ENCODE measurements around the gene SEMA6A.

SEMA6A gene

GRCh38 chr5:116571568-116572349 lies 2.9 kb downstream of the SEMA6A start:
- Mint-ChIP-seq H3K4me3 (no peak overlapping the region), H3K36me3 (no peaks in the 10 kb centered on the region), H3K9me3 (no peaks in the 10 kb centered on the region), H3K27me3 (peaks cover 62% of the 10 kb centered on the region), H3K4me1 (peaks cover 25% of the 10 kb centered on the region), H3K27ac (no peak overlapping the region)
- no peak for DNase-seq
- CTCF ChIA-PET = no interaction called here

- H3K27me3 Mint-ChIP-seq = peaks cover 45% of the 10 kb centered on the region
These were observed 4.6 kb downstream of the SEMA6A start for GRCh38 chr5:116569999-116570398.

GRCh38 chr5:116567106-116567505 lies 7.5 kb downstream of the SEMA6A start:
- no peaks in the 10 kb centered on the region for H3K9me3 Mint-ChIP-seq
- CTCF ChIA-PET = interaction anchor here (0.9 kb wide), 1 partner anchor 9 kb away, joined by 3 read pairs; no protein-coding TSS in a partner anchor

More at GRCh38 chr5:116569999-116570398, 4.6 kb downstream of the SEMA6A start:
- CTCF ChIA-PET = no interaction called here
- Mint-ChIP-seq H3K9me3 (no peaks in the 10 kb centered on the region), H3K4me1 (peaks cover 14% of the 10 kb centered on the region), H3K4me3 (no peak overlapping the region), H3K27ac (no peak overlapping the region), H3K36me3 (no peaks in the 10 kb centered on the region)
- DNase-seq = no peak

GRCh38 chr5:116566251-116566650 lies 8.4 kb downstream of the SEMA6A start:
- no peaks in the 10 kb centered on the region for H3K36me3 Mint-ChIP-seq
- CTCF ChIA-PET = interaction anchor here (0.9 kb wide), 1 partner anchor 10 kb away, joined by 3 read pairs; no protein-coding TSS in a partner anchor
- H3K27me3 Mint-ChIP-seq = peaks cover 13% of the 10 kb centered on the region
- no peak for DNase-seq
- H3K9me3 Mint-ChIP-seq = no peaks in the 10 kb centered on the region
- H3K4me1 Mint-ChIP-seq = no peaks in the 10 kb centered on the region
- H3K27ac Mint-ChIP-seq = no peak overlapping the region
- H3K4me3 Mint-ChIP-seq = no peak overlapping the region

More at GRCh38 chr5:116567106-116567505, 7.5 kb downstream of the SEMA6A start:
- Mint-ChIP-seq H3K36me3 (no peaks in the 10 kb centered on the region), H3K4me3 (no peak overlapping the region), H3K27ac (no peak overlapping the region), H3K27me3 (peaks cover 17% of the 10 kb centered on the region), H3K4me1 (no peaks in the 10 kb centered on the region)
- no peak for DNase-seq

- H3K36me3 Mint-ChIP-seq = no peaks in the 10 kb centered on the region
- CTCF ChIA-PET = no interaction called here
- H3K4me1 Mint-ChIP-seq = no peaks in the 10 kb centered on the region
- no peak overlapping the region for H3K4me3 Mint-ChIP-seq
- DNase-seq = no peak
- H3K27ac Mint-ChIP-seq = no peak overlapping the region
- H3K27me3 Mint-ChIP-seq = peaks cover 8% of the 10 kb centered on the region
- H3K9me3 Mint-ChIP-seq = no peaks in the 10 kb centered on the region
These were observed 9.7 kb downstream of the SEMA6A start for GRCh38 chr5:116564756-116565490.

- no peak overlapping the region for H3K4me3 Mint-ChIP-seq
- CTCF ChIA-PET = no interaction called here
- no peak overlapping the region for H3K27ac Mint-ChIP-seq
- no peaks in the 10 kb centered on the region for H3K9me3 Mint-ChIP-seq
- DNase-seq = no peak
- H3K4me1 Mint-ChIP-seq = no peaks in the 10 kb centered on the region
- H3K27me3 Mint-ChIP-seq = peaks cover 4% of the 10 kb centered on the region
- no peaks in the 10 kb centered on the region for H3K36me3 Mint-ChIP-seq
These were observed 10.3 kb downstream of the SEMA6A start for GRCh38 chr5:116564312-116564711.

GRCh38 chr5:116563736-116564308 lies 10.8 kb downstream of the SEMA6A start:
- Mint-ChIP-seq H3K4me3 (no peak overlapping the region), H3K36me3 (no peaks in the 10 kb centered on the region), H3K27ac (no peak overlapping the region), H3K9me3 (no peaks in the 10 kb centered on the region), H3K27me3 (no peaks in the 10 kb centered on the region), H3K4me1 (no peaks in the 10 kb centered on the region)
- DNase-seq = no peak
- CTCF ChIA-PET = no interaction called here

GRCh38 chr5:116562669-116563068 lies 12.0 kb downstream of the SEMA6A start:
- DNase-seq = no peak
- Mint-ChIP-seq H3K27ac (no peak overlapping the region), H3K9me3 (no peaks in the 10 kb centered on the region), H3K4me3 (no peak overlapping the region), H3K27me3 (no peaks in the 10 kb centered on the region), H3K36me3 (no peaks in the 10 kb centered on the region), H3K4me1 (no peaks in the 10 kb centered on the region)
- CTCF ChIA-PET = no interaction called here

- DNase-seq = no peak
- no peaks in the 10 kb centered on the region for H3K9me3 Mint-ChIP-seq
- no peak overlapping the region for H3K27ac Mint-ChIP-seq
- H3K4me1 Mint-ChIP-seq = no peaks in the 10 kb centered on the region
- H3K4me3 Mint-ChIP-seq = no peak overlapping the region
- H3K36me3 Mint-ChIP-seq = no peaks in the 10 kb centered on the region
- no peaks in the 10 kb centered on the region for H3K27me3 Mint-ChIP-seq
- CTCF ChIA-PET = no interaction called here
These were observed 13.0 kb downstream of the SEMA6A start for GRCh38 chr5:116561658-116562057.

GRCh38 chr5:116559673-116560164 lies 14.9 kb downstream of the SEMA6A start:
- CTCF ChIA-PET = interaction anchor here (0.7 kb wide), 1 partner anchor 424 kb away, joined by 3 read pairs; no protein-coding TSS in a partner anchor
- DNase-seq = no peak

GRCh38 chr5:116559239-116559638 lies 15.4 kb downstream of the SEMA6A start:
- DNase-seq = no peak
- no peak overlapping the region for H3K27ac Mint-ChIP-seq
- CTCF ChIA-PET = interaction anchor here (0.7 kb wide), 1 partner anchor 423 kb away, joined by 3 read pairs; no protein-coding TSS in a partner anchor
- no peak overlapping the region for H3K4me3 Mint-ChIP-seq
- H3K4me1 Mint-ChIP-seq = no peaks in the 10 kb centered on the region
- no peaks in the 10 kb centered on the region for H3K27me3 Mint-ChIP-seq
- no peaks in the 10 kb centered on the region for H3K36me3 Mint-ChIP-seq
- H3K9me3 Mint-ChIP-seq = no peaks in the 10 kb centered on the region

More at GRCh38 chr5:116559673-116560164, 14.9 kb downstream of the SEMA6A start:
- Mint-ChIP-seq H3K4me1 (no peaks in the 10 kb centered on the region), H3K36me3 (no peaks in the 10 kb centered on the region), H3K27ac (no peak overlapping the region), H3K4me3 (no peak overlapping the region), H3K9me3 (no peaks in the 10 kb centered on the region), H3K27me3 (no peaks in the 10 kb centered on the region)

- Mint-ChIP-seq H3K4me1 (no peaks in the 10 kb centered on the region), H3K9me3 (no peaks in the 10 kb centered on the region), H3K27ac (no peak overlapping the region), H3K36me3 (no peaks in the 10 kb centered on the region), H3K27me3 (no peaks in the 10 kb centered on the region), H3K4me3 (no peak overlapping the region)
- CTCF ChIA-PET = interaction anchor here (1.2 to 1.3 kb wide), 2 partner anchors 390 to 857 kb away, joined by 4 read pairs; no protein-coding TSS in a partner anchor
- DNase-seq = no peak
These were observed 16.9 kb downstream of the SEMA6A start for GRCh38 chr5:116557669-116558271.

- Mint-ChIP-seq H3K36me3 (no peaks in the 10 kb centered on the region), H3K4me1 (no peaks in the 10 kb centered on the region), H3K27ac (no peak overlapping the region), H3K9me3 (no peaks in the 10 kb centered on the region), H3K27me3 (no peaks in the 10 kb centered on the region), H3K4me3 (no peak overlapping the region)
- CTCF ChIA-PET = no interaction called here
- no peak for DNase-seq
These were observed 19.9 kb downstream of the SEMA6A start for GRCh38 chr5:116554764-116555163.

- Mint-ChIP-seq H3K4me1 (no peaks in the 10 kb centered on the region), H3K4me3 (no peak overlapping the region), H3K27me3 (no peaks in the 10 kb centered on the region), H3K36me3 (no peaks in the 10 kb centered on the region), H3K9me3 (no peaks in the 10 kb centered on the region), H3K27ac (no peak overlapping the region)
- CTCF ChIA-PET = no interaction called here
- DNase-seq = no peak
These were observed 21.3 kb downstream of the SEMA6A start for GRCh38 chr5:116553366-116553765.

Measured in activated naive CD4-positive, alpha-beta T cell treated with anti-CD3 and anti-CD28 coated beads, Interleukin-2, amount 10 ng/mL, durations not matched to agents 7 days and 5 days (primary cell).